HG03175 (cell line): Measurements from ENCODE around the gene TFPT.

Experiments used
- ATAC-seq: cut with Tn5 transposase; IDR thresholded peaks from one replicate; pipeline ENCODE4 v1.9.1; 2021; ENCODE audit warnings: mild to moderate bottlenecking, moderate library complexity; ENCODE audit not compliant: unreplicated experiment

The TFPT gene

DNA sequence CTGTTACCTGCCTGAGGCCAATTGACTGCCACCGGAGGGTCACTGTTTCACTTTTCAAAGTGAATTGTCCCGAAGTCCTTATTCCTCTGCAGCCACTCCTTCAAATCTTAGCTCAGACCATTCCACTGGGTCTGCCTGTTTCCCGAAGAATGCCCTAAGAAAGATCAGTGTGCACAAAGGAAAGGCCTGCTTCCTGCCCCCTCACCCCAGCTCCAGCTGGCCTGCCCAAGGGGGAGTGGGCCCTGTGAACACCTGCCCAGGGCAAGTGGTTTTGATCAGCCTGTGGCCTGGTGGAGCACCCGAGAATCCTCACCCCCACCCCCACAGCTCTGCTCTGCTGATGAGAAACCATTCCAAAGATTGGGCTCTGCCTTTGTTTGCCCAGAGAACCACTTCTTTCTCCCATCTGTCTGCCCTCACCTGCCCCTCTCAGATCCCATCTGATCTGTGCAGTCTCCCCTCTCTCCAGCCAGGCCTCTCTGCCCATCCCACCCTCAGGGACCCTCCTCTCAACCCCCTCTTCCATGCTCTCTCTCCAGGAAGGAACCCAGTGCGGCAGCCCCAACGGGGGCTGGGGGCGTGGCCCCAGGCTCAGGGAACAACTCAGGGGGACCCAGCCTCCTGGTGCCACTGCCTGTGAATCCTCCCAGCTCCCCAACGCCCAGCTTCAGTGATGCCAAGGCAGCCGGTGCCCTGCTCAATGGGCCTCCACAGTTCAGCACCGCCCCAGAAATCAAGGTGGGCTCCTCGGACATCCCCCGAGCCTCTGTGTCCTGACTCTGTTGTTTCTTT is 33.8 kb upstream of the TFPT start:
- ATAC-seq = no peak

DNA sequence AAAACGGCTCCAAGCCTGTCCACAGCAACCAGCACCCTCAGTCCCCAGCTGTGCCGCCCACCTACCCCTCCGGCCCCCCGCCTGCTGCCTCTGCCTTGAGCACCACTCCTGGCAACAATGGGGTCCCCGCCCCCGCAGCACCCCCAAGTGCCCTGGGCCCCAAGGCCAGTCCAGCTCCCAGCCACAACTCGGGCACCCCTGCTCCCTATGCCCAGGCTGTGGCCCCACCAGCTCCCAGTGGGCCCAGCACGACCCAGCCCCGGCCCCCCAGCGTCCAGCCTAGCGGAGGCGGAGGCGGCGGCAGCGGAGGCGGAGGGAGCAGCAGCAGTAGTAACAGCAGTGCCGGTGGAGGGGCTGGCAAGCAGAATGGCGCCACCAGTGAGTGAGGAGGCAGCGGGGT is 32.7 kb upstream of the TFPT start:
- ATAC-seq = no peak

DNA sequence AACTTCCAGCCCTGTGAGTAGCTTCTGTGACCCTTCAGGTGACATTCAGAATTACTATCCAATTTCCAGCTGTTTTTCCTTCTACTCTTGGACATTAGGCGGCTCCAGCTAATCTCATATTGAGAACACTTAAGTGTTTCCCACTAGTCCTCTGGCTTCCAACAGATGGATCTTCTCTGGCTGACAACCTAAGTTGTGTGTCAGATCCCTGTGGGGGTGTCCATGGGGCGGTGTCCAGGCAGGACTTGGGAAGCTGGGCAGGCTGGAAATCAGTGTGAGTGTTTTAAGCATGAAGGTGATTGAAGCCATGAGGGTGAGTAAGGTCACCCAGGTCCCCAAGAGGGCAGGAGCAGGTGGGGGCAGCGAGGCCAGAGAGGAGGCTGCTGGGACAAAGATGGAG is 32.2 kb upstream of the TFPT start:
- ATAC-seq = no peak

DNA sequence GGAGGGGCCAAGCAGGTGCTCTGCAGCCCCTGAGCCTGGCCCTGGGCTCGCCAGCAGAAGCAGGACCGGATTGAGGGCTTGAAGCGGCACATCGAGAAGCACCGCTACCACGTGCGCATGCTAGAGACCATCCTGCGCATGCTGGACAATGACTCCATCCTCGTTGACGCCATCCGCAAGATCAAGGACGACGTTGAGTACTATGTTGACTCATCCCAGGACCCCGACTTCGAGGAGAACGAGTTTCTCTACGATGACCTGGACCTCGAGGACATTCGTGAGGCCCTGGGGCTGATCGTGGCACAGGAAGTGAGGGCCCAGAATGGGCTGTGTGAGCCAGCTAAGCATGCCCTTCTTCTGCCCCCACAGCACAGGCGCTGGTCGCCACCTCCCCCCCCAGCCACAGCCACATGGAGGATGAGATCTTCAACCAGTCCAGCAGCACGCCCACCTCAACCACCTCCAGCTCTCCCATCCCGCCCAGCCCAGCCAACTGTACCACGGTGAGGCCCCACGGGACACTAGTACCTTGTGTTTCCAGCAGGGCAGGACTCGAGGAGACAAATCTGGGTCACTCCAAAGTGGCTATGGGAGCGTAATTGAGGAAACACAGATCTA is 30.2 kb upstream of the TFPT start:
- no peak for ATAC-seq

DNA sequence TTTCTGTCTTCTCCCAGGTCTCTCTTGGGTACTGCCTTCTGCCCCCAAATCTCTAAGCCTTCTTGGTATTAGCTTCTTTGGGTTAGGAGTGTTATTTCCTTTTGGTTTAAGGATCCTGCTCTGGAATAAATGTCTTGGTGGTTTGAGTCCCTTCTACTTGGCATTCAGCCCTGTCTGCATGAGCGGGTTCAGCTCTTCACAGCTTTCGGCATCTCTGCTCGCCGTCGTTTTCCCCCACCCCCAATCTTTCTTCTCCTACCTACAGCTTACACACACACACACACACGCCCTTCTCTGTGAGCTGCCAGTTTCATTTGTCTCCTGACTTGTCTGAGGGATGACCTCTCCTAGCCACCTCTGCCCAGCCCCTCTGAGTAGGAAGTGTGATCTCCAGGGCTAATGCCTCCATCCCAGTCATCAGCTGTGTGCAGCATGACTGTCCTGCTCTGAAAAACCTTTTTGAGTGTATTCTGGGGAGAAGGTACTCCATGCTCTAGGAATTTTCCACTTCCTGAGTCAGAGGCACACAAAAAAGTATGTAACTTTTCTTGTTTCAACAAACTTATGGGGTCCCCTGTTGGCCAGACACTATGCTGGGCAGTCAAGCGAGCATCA is 26.8 kb upstream of the TFPT start:
- ATAC-seq = no peak

DNA sequence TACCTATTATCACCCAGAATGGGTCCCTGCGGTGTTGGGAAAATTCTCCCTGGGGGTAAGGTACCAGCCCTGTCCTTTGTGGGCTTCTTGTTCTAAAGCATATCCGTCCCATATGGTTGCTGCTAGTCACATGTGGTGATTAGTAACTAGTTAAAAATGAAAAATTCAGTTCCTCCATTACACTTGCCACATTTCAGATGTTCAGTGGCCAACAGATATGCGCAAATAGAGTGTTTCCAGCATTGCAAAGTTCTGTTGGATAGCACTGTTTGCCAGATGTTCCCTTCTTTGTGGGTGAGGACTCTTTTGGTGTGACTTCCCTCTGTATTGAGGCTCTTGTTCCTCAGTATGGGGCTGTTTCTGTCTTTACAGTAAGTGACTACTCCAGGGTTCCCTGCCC is 25.9 kb upstream of the TFPT start:
- ATAC-seq = no peak

DNA sequence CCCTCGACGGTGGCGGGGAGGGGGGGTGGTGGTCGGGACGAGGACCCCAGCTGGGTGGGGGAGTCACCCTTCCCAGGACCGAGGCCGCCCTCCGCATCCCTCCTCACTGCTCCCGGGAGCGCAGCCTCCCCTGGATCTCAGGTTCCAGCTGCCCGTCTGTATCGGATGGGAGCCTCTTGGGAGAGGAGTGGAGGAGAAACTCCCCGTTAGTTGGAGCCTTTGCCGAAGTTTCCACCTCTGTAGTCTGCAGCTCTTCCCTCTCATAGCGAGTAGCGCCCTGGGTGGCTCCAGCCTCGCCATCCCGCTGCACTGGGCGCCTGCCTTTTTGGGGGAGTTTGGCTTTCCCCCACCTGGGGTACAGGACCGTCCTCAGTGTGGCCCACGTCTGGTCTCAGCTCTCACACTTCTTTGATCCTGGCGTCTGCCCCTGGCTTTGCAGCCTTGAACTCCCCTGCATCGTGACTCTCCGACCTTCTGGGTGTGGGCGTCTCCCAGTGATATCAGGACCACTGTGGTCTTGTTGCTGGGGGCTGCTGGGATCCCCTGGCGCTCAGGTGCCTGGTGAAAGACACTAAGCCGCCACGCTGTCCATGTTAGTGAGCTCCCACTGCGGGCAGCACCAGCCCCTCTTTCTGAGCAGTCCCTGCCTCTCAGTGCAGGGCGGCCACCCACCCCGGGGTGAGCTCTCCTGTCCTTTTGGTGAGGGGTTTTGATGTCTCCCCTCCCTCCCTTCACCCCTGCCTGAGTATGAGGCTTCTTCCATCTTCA is 23.2 kb upstream of the TFPT start:
- no peak for ATAC-seq

DNA sequence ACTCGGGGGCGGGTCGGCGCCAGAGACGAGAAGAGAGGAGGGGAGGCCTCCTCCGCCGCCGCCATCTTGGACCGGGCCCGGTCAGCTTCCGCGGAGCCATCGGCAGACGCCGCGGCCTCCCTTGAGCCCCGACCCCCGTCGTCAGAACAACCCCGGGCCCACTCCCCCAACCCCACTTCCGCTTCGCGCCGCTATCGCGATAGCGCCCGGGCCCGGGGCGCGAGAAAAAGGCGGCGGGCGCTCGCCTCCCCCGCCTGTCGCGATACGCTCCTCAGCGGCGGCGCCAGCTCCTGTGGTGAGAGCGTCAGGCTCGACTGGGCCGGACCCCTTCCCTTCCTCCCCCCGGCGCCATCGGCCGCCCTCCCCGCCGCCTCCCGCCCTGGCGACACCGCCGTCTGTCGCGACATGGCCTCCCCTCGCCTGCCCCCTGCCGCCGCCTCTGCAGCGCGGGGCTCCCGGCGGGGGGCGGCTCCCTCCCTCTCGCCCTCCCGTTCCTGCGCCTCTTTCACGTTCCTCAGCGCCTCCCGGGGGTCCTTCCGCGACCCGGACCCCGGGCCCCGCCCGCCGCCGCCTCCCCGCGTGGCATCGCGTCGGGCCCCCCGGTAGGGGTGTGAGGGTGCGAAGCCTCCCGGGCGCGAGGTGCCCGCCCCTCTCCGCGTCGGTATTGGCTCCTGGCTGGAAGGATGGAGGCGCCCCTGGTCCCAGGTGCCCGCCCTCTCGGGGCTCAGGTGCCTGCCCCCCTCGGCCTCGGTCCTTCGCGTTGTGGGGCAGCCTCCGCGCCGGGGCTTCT is 22.4 kb upstream of the TFPT start, which contains the start of gene CNOT3:
TSS of gene CNOT3 (plus strand) at position 64 of the 790 bp plus-strand sequence. CDS start 5,217 bp downstream, outside the sequence.
- ATAC-seq = no peak

DNA sequence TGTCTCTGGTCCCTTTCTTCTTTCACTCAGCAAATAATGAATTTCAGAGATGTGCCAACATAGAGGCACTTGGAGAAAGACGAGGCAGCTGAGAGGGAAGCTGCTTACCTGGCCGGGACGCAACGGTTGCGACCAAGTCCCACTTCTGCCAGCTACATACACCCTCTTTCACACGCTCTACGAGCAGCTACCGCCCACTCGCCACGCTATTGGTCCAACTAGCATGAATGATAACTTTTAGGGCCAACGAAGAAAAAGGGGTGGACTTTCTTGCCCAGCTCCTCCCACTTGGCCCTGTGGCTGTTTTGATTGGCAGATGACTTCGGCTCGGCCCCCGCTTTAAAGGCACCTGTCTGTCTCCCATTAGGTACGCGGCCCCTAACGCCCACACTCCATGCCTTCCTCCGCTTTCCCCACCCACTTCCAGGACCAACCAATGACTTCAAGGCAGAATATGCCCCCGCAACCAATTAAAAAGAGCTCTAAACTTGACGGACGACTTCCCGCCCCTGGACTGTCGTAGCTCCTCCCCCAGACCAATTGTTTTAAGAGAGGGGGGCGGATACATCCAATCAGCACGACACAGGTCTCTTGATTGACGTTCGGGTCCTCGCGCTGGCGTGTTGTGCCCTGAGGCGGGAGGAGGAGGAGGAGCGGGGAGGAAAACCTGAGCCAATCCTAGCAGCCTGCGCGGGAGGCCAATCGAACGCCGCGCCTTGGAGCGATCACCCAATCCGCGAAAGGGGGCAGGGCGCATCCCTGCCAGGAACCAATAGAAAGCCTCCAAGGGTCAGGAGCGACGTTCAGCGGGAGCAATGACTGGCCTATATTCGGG is 21.6 kb upstream of the TFPT start:
- peak; percentile 80 for ATAC-seq

DNA sequence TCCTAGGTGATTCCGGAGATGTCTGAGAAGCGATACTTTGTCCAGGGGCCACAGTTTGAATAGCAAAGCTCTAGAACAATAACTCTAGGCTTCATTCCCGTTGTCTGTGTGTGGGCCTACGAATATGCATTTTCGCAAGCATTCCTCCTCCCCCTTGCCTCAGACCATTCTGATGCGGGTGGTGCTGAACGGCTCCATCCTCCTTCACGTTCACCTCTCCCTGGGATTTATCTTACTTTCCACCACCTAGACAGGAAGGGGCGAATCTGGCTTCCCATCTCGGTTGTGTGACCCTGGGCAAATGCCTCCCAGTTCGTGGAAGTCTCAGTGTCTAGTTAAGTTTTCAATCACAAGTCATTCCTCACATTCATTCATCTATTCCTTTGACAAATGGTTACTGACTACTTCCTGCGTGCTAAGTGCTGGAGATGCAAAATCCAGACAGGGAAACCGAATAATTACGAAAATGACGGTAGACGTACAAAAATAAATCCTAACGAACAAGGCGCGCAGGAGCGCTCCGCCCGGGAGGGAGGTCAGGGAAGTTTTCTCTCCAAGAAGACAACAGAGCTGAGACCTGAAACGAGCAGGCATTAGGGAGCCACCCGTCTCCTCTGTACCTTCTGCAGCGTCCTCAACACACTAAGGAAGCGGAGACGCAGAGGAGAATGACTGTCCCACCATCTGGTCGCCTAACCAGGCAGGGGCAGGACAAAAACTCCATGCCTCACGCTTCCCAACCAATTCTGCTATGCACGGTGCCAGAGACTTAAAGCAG is 20.8 kb upstream of the TFPT start:
- ATAC-seq = no peak

DNA sequence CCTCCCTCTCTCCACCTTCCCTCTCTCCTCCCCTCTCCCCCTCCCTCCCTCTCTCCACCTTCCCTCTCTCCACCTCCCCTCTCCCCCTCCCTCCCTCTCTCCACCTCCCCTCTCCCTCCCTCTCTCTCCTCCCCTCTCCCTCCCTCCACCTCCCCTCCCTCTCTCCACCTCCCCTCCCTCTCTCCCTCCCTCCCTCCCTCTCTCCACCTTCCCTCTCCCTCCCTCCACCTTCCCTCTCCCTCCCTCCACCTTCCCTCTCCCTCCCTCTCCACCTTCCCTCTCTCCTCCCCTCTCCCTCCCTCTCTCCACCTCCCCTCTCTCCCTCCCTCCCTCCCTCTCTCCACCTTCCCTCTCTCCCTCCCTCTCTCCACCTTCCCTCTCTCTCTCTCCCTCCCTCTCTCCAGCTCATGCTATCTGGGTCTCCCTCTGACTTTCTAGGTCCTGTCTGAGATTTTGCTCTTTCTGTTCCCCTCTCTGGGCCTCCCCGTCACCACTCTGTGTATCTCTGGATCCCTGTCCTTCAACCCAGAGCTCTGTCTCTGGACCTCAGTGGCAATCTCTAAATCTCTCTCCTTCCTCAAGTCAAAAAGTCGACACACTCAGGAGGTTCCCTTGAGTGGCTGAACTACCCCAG is 18.6 kb upstream of the TFPT start:
- ATAC-seq = no peak

DNA sequence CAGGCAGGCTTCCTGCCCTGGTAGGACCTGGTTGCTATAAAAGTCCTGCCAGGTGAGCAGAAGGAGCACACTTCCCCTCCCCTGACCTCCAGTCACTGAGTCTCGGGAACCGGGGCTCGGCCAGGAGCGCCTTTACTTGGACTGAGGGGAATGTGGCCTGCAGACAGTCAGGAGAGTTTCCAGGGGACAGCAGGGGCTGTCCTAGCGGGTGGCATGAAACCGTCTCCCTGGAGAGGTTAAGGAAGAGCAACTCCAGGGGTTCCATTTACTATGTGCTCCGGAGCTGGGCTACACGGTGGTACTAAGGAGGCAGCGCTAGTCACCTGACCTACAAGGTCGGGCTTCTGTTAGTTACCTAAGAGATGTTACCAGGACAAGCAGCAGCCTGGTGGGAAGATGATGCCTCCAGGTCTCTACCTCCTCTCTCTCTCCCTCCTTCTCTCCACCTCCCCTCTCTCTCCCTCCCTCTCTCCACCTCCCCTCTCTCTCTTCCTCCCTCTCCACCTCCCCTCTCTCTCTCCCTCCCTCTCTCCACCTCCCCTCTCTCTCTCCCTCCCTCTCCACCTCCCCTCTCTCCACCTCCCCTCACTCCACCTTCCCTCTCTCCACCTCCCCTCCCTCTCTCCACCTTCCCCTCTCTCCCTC is 18.0 kb upstream of the TFPT start:
- no peak for ATAC-seq

DNA sequence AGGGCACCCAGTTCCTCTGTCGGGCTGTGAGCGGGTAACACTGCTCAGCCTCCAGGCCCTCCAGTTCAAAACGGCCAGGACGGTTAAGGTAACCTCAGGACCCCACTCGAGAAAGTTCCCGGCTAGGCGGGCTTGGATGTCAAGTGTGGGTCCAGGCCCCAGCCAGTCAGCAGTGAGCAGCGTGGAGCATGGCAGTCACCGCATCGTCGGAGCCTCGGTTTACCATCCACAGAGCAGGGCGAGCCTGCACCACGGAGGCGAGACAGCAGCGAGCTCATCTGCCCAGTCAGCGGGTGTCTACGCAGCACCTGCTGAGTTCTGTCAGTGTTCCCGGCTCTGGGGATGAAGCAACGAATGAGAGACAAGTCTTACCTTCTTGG is 14.2 kb upstream of the TFPT start:
- ATAC-seq = no peak

DNA sequence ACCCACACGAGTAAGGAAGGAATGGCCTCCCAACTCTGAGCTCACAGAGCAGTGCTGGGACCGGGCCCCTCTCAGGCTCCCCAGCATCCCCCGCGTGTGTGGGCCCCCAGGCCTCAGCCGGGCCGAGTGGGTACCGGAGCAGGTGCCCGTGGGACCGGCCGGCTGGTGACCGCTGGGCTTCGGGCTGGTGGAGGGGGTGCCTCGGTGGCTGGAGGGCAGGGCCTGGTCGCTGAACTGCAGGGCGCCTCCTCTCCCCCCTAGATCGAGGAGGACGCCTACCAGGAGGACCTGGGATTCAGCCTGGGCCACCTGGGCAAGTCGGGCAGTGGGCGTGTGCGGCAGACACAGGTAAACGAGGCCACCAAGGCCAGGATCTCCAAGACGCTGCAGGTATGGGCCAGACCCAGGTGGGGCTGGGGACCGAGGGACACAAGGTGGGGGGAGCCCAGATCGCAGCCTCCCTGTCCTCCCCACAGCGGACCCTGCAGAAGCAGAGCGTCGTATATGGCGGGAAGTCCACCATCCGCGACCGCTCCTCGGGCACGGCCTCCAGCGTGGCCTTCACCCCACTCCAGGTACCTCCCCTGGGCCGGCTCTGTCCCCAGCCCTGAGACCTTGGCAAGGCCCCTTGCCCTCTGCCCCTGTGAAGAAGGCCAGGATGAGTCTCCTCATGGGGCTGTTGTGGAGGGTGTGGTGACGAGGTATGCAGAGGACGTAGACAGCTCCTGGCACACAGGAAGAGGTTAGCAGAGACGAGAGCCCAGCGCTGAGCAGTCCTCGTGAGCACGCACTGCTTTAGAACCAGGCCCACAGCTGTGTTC is 13.5 kb upstream of the TFPT start:
- no peak for ATAC-seq

DNA sequence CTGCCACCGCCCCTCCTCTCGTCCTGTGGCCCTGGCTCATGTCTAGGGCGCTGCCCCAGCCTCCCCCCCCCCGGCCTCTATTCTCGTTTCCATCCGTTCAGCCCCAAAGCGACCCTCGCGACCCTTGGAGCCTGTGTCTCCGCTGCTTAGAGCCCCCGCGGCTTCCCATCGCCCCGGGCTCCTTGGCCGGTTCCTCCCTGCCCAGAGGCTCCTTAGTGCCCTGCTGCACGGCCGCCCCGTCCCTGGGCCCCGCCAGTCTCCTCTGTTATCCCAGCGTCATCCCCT is 12.9 kb upstream of the TFPT start:
- ATAC-seq = no peak

DNA sequence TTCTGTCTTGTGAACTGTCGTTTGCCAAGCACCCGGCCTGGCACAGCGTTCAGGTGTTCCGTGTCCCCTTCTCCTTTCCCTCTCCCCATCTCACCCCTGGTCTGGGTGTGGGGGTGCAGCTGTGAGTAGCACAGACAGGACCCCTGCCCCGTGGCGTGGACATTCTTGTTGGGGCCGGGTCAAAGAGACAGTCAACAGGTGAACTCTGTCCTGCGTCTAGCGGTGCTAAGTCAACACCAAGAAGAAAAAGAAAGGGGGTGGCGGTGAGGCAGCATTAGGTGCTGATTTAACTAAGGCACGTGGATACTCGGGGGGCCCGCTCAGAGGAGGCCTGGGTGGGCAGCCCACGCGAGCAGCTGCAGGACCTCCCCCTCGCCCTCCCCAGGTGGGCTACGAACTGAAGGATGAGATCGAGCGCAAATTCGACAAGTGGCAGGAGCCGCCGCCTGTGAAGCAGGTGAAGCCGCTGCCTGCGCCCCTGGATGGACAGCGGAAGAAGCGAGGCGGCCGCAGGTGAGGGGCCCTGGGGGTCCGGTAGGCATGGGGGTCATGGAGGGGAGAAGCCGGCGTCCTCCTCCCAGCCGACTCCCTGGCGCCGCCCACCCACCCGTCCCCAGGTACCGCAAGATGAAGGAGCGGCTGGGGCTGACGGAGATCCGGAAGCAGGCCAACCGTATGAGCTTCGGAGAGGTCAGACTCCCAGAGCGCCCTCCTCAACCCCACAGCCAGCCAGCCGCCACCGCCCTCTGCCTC is 12.4 kb upstream of the TFPT start:
- ATAC-seq = no peak

DNA sequence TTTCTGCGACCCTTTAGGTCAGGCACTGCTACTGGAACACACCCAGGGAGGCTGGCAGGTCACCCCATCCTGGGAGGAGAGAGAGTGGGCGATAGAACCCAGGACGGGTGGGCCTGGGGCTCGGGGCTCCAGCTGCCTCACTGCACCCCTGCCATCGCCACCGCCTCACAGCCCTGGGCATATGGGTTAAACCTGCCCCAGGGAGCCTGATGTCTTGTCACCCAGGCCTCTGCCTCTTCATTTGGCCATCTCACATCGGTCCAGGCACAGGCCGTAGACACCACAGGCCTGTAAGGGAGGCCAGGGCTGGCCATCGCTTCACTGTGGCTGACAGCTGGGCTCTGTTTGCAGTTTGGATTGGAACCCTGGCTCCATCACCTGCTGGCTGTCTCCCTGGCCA is 10.3 kb upstream of the TFPT start:
- no peak for ATAC-seq
